Cardiac fibroblast (primary cell): ENCODE measurements around the gene L1CAM.

Experiments
- DNase-seq, 2 donors: peaks; one replicate each; pipeline versions ENCODE4 v3.0.0 to v3.0.0-alpha.2; 2010; ENCODE audit warnings: low read depth in 2 of 2
- H3K4me3 ChIP-seq, 2 donors: replicated peaks in 1 of 2; 1 replicate in 1 of 2; 2 replicates in 1 of 2; pipeline ENCODE4 v1.5.1; 2011; ENCODE audit warnings: low read depth in 2 of 2, low read length in 2 of 2, mild to moderate bottlenecking in 2 of 2, moderate library complexity in 1 of 2
- TF ChIP-seq, protein P1 (sequence below): IDR thresholded peaks from one replicate; pipeline ENCODE4 v1.5.1; 2011; ENCODE audit warnings: low read depth, mild to moderate bottlenecking, low read length, inconsistent platforms

The L1CAM gene, protein sequence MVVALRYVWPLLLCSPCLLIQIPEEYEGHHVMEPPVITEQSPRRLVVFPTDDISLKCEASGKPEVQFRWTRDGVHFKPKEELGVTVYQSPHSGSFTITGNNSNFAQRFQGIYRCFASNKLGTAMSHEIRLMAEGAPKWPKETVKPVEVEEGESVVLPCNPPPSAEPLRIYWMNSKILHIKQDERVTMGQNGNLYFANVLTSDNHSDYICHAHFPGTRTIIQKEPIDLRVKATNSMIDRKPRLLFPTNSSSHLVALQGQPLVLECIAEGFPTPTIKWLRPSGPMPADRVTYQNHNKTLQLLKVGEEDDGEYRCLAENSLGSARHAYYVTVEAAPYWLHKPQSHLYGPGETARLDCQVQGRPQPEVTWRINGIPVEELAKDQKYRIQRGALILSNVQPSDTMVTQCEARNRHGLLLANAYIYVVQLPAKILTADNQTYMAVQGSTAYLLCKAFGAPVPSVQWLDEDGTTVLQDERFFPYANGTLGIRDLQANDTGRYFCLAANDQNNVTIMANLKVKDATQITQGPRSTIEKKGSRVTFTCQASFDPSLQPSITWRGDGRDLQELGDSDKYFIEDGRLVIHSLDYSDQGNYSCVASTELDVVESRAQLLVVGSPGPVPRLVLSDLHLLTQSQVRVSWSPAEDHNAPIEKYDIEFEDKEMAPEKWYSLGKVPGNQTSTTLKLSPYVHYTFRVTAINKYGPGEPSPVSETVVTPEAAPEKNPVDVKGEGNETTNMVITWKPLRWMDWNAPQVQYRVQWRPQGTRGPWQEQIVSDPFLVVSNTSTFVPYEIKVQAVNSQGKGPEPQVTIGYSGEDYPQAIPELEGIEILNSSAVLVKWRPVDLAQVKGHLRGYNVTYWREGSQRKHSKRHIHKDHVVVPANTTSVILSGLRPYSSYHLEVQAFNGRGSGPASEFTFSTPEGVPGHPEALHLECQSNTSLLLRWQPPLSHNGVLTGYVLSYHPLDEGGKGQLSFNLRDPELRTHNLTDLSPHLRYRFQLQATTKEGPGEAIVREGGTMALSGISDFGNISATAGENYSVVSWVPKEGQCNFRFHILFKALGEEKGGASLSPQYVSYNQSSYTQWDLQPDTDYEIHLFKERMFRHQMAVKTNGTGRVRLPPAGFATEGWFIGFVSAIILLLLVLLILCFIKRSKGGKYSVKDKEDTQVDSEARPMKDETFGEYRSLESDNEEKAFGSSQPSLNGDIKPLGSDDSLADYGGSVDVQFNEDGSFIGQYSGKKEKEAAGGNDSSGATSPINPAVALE

DNA sequence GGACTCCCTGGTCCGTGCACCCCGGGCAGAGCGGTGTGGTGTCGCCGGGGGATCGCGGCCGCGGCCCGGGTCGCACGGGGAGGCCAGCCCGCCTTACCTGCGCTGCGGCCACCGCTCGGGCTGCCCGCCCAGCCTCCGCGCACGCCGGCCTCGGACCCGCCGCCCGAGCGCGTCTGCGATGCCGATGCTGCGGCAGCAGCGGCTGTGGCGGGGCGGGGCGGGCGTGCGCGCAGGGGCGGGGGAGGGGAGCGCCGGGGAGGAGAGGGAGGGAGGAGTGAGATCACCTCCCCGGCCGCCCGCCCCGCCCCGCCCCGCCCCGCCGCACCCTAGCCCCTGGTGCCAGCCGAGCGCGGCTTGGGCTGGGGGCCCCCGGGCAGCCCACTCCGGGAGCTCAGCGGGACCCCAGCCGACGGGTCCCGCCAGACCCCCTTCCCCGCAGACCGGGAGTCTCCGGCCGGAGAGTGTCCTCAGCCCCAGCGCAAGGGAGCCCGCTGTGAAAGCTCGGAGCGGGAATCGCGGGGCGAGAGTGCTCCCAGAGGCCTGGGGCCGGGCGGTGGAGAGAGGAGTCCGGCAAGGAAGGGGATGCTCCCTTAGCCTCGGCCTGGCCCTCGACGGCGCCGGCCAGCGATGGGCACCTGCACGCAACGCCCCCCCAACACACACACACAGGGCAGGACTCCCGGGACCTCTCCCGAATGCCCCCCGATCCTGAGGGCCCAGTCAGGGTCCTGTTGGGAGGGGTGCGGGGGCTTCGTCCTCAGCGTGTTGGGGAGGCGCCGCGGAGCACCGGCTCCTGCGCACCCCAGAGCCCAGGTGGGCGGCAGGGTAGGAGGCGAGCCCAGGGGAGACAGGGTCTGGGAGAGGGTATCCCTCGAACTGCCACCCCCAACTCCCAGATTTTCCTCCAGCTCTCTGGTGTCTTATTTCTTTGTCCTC is at the start of gene L1CAM:
Gene L1CAM, minus strand, starts transcription at position 206 of the 936 bp plus-strand sequence. CDS start 10,337 bp downstream, outside the sequence.
- H3K4me3 ChIP-seq: peak within 1 kb of the TSS in 1 of 2 donors; percentile 21

DNA sequence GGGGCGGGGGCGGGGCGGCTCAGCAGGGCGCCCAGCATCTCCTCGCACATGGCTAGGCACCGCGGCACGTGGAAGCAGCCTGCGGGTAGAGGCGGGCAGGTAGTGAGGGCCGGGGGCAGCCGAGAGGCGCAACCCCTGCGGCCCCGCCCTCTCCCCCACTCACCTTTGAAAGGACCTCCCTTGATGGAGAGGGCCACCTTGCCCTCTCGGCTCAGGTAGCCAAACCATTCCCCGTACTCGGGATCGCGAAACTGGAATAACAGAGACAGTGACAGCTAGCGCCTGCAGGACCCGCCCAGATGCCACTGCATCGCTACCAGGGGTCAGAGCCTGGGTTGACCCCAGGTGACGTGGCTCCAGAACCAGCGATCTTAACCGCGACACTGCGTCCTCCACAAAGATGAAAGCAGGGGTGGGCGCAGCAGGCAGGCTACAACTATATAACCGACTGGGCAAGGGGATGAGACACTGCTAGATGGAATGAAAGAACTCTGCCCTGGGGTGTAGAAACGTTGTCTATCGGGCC is 49.4 kb upstream of the L1CAM start:
- peak overlapping the region; percentile 38 to 40 for H3K4me3 ChIP-seq
- TF ChIP-seq, protein P1, sequence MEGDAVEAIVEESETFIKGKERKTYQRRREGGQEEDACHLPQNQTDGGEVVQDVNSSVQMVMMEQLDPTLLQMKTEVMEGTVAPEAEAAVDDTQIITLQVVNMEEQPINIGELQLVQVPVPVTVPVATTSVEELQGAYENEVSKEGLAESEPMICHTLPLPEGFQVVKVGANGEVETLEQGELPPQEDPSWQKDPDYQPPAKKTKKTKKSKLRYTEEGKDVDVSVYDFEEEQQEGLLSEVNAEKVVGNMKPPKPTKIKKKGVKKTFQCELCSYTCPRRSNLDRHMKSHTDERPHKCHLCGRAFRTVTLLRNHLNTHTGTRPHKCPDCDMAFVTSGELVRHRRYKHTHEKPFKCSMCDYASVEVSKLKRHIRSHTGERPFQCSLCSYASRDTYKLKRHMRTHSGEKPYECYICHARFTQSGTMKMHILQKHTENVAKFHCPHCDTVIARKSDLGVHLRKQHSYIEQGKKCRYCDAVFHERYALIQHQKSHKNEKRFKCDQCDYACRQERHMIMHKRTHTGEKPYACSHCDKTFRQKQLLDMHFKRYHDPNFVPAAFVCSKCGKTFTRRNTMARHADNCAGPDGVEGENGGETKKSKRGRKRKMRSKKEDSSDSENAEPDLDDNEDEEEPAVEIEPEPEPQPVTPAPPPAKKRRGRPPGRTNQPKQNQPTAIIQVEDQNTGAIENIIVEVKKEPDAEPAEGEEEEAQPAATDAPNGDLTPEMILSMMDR: no peak
- no peak for DNase-seq

More for the DNA sequence above, at the start of gene L1CAM:
- no peak for DNase-seq
- TF ChIP-seq, protein P1: no peak

DNA sequence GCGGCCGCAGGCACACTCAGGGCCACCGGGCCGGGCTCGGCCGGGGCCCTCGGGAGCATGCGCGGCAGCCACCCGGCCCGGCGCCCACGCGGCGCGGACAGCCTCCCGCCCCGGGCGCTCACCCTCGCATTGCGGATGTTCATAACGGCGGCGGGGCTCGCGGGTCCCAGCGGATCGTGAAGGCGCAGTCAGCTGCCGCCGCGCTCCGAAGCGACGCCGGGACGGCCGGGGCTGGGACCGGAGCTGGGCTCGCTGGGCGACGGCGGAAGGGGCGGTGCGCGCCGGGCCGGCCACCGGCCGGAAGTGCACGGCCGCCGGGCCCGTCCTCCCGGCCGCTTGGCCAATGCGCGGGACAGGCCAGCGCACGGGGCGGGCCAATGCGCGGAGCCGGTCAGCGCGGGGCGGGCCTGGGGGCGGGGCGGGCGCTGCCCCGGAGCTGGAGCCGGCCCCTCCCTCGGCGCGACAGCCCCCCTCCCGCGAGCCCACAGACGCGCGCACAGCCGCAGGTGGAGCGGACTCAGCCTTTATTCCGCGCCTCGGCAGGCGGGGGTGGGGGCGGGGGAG is 48.9 kb upstream of the L1CAM start, which contains the start of gene NAA10:
Gene NAA10, minus strand, starts transcription at position 276 of the 564 bp plus-strand sequence. Its CDS starts 133 bp downstream, at position 143.
- peak within 1 kb of the TSS; percentile 75 to 79 for H3K4me3 ChIP-seq
- TF ChIP-seq, protein P1: no peak
- peak; percentile 52 to 73 for DNase-seq

DNA sequence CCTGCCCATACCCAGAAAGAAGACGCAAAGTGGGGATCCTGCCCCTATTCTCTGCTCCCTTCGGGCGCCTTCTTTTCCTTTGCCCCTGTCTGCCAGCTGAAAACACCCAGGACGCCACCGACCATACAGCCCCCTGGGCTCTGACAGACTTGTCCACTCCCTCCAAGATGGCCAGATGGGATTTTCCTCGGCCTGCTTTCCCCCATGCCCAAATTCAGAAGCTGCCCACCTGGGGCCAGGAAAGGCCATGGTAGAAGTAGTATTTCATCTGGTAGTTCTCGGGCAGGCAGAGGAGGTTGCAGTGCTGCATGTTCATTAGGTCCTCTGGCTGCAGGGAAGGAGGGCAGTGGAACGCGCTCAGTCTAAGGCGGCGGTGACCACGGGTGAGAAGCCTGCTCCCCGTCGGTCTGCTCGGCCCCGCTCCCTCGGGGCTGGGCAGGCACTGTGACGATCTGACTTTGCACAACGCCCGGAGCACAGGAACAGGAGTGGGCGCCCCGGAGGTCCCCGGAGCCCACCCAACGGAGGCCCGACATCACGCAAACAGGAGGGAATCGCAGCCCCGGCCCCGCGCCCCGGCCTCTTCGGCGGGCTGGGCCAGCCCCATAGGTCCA is 48.3 kb upstream of the L1CAM start:
- TF ChIP-seq, protein P1: no peak
- peak overlapping the region; percentile 75 to 79 for H3K4me3 ChIP-seq
- DNase-seq: no peak

DNA sequence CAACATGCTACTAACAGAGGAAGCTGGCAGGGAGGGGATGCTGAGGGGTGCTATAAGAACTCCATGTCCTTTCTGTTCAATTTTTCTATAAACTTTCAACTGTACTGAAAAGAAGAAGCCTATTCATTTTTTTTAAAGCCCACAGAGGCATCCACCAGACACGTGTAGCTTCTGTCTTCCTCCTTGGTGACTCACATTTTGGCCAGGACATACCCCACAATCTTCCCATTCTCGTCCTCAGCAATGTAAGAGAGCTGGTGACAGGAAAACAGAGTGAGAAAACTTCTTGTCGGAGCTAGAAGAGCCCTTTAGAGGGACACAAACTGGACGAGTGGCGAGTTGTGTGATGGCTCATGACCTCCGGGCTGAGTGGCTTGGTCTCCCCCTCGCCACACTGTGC is 47.8 kb upstream of the L1CAM start:
- TF ChIP-seq, protein P1: no peak
- DNase-seq: peak; percentile 26 to 58
- H3K4me3 ChIP-seq: peak overlapping the region; percentile 75 to 79
